Measurements from ENCODE around the gene DCBLD1.

Gene DCBLD1

GRCh38 chr6:117595099-117595923, 112.8 kb downstream of the DCBLD1 start:
- no peak overlapping the region for H3K27ac ChIP-seq
- no peak for TF ChIP-seq ZFX (IDR thresholded peaks at IDR 0.05; ENCODE audit: borderline replicate concordance)
- TF ChIP-seq CTCF (IDR thresholded peaks at IDR 0.05) = no peak

- TF ChIP-seq ZFX (IDR thresholded peaks at IDR 0.05; ENCODE audit: borderline replicate concordance) (no peak), CTCF (IDR thresholded peaks at IDR 0.05) (no peak)
- H3K27ac ChIP-seq = no peak overlapping the region
Observed at GRCh38 chr6:117597755-117598154, 115.3 kb downstream of the DCBLD1 start.
